GM19099 (cell line): ENCODE measurements around the gene GEMIN7.

Experiments
- POLR2A ChIP-seq: IDR thresholded peaks from 3 replicates; pipeline ENCODE4 v1.6.1; 2011; ENCODE audit warnings: low read depth; ENCODE audit not compliant: insufficient read length; ENCODE audit errors: extremely low read depth

GEMIN7 gene

GRCh38 chr19:45051929-45052579 lies 27.0 kb upstream of the GEMIN7 start:
- TF ChIP-seq POLR2A: no peak

- TF ChIP-seq POLR2A: no peak
Measured at GRCh38 chr19:45056831-45057230, 22.2 kb upstream of the GEMIN7 start.

GRCh38 chr19:45057444-45057843 lies 21.6 kb upstream of the GEMIN7 start:
- TF ChIP-seq POLR2A: no peak

GRCh38 chr19:45058622-45059159 lies 20.4 kb upstream of the GEMIN7 start:
- TF ChIP-seq POLR2A: no peak

- TF ChIP-seq POLR2A: no peak
Measured at GRCh38 chr19:45059258-45059965, 19.6 kb upstream of the GEMIN7 start.

- no peak for TF ChIP-seq POLR2A
Measured at GRCh38 chr19:45061965-45062364, 17.1 kb upstream of the GEMIN7 start.

DNA sequence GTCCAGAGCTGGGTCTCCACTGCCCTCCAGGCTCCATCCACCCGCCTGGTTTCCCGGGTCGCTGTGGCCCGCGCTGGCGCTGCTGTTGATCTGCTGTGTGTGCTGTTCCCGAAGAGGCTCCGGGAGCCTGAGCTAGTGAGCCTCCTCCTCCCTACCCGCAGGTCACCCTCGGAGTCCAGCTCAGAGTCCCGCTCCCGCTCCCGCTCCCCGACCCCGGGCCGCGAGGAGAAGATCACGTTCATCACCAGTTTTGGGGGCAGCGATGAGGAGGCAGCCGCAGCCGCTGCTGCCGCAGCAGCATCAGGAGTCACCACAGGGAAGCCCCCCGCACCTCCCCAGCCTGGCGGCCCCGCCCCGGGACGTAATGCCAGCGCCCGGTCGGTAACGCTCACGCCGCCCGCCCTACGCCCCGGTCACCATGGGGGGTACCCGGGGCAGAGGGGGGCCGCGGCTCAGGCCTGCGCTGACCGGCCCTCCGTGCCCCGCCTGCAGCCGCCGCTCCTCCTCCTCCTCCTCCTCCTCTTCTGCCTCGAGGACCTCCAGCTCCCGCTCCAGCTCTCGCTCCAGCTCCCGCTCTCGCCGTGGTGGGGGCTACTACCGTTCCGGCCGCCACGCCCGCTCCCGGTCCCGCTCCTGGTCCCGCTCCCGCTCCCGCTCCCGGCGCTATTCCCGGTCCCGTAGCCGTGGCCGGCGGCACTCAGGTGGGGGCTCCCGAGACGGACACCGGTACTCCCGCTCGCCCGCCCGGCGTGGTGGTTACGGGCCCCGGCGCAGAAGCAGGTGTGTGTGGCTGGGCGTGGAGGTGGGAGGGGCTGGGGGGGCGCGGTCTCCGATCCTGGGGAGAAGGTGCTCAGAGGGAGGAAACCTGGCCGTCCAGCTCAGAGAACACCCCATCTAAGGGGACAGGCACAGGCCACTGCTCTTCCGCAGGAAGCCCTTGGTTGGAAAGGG lies 14.9 kb upstream of the GEMIN7 start:
- no peak for TF ChIP-seq POLR2A

- TF ChIP-seq POLR2A: no peak
Measured at GRCh38 chr19:45066921-45067661, 12.0 kb upstream of the GEMIN7 start.

GRCh38 chr19:45068041-45068440 lies 11.0 kb upstream of the GEMIN7 start:
- no peak for TF ChIP-seq POLR2A

DNA sequence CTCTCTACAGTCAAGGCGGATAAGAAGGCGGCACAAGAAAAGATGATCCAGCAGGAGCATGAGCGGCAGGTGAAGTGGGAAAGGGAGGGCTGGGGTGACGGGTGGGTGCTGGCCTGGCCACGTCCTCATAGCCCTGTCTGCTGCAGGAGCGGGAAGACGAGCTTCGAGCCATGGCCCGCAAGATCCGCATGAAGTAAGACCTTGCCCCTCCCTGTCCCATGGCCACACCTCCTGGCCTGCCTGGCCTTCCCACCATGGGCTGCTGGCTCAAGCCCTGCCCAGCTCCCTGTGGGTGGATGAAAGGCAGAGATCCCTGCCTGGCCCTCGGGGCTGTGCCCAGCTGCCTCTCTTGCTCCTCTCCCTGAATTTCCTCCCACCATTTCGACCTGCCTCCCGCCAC lies 10.0 kb upstream of the GEMIN7 start:
- no peak for TF ChIP-seq POLR2A

GRCh38 chr19:45070214-45070613 lies 8.8 kb upstream of the GEMIN7 start:
- peak; percentile 28 for TF ChIP-seq POLR2A

DNA sequence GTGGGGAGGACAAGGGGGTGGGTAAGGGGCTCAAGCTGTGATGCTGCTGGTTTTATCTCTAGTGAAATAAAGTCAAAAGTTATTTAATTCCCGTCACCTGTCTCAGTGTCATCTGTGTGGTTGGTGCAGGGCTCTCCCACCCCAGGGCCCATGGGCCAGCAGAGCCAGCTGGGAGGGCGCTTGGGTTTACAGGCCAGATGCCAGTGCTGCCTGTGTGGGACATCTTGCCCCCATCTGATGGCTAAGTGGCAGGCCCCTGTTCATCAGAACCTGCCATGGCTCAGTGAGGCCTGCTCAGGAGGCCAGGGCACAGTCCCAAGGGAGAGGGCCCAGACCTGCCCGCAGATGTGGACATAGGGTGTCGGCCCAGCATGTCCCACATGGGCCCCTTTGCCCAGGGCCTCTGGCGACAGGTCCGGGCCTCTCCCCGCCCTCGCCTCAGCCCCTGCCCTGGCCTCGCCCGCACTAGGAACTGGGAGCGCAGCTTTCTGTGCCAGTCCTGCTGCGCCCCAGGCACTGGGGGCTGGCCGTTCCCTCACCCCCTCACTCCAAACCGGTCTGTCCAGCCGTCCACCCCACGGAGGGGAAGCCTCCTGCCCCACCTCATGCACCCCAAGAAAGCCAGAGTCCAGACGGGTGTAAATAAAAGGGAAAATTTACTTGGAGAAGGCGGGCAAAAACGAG lies 8.1 kb upstream of the GEMIN7 start:
- TF ChIP-seq POLR2A: no peak

DNA sequence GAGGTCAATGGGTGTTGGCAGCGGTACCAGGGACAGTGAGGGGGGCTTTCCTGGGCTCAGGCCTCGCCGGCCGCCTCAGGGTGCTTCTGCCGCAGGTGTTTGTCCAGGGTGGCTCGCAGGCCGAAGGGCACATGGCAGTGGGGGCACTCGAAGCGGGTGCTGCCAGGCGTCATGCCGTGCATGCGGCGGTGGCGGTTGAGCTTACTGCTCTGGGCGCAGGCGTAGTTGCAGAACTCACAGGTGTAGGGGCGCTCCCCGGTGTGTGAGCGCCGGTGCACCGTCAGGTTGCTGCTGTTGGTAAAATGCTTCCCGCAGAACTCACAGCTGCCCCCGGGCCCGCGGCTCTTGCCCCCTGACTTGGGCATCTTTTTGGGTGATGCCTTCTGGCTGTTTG lies 7.5 kb upstream of the GEMIN7 start:
- TF ChIP-seq POLR2A: no peak
